Effector memory CD8-positive, alpha-beta T cell (primary cell): Measurements from ENCODE around the gene ATG16L2.
A peak's percentile ranks its signal among the peaks of the same experiment; 100 is the strongest.
"Not testable (repeated sequence)": the region's sequence is repeated elsewhere in the genome, so short reads cannot be mapped to it uniquely, and the experiment has no call there.

Source experiments
- ATAC-seq: fragments of 150-1000 bp; cut with Tn5 transposase; replicated peaks from 2 replicates; pipeline ENCODE4 v1.10.0; 2021; ENCODE audit warnings: mild to moderate bottlenecking, moderate library complexity
- DNase-seq, 3 experiments: peaks; one replicate each; pipeline ENCODE4 v3.0.0; 2021
- H3K27ac Mint-ChIP-seq, 2 donors: one replicate each; pipeline ENCODE4 v1.8.0; 2022; ENCODE audit warnings: mild to moderate bottlenecking in 2 of 2, mixed read lengths in 2 of 2, moderate library complexity in 2 of 2
- H3K27me3 Mint-ChIP-seq, 2 donors: one replicate each; pipeline ENCODE4 v1.8.0; 2022; ENCODE audit warnings: mixed read lengths in 2 of 2
- H3K36me3 Mint-ChIP-seq: one replicate; pipeline ENCODE4 v1.8.0; 2022; ENCODE audit warnings: mild to moderate bottlenecking, moderate library complexity, mixed read lengths; ENCODE audit not compliant: insufficient read depth
- H3K4me1 Mint-ChIP-seq, 2 donors: one replicate each; pipeline ENCODE4 v1.8.0; 2022; ENCODE audit warnings: low read depth in 2 of 2, mixed read lengths in 2 of 2
- H3K4me3 Mint-ChIP-seq, 2 donors: one replicate each; pipeline ENCODE4 v1.8.0; 2022; ENCODE audit warnings: mild to moderate bottlenecking in 2 of 2, mixed read lengths in 2 of 2, moderate library complexity in 2 of 2
- H3K9me3 Mint-ChIP-seq, 2 donors: one replicate each; pipeline ENCODE4 v1.8.0; 2022; ENCODE audit warnings: mixed read lengths in 2 of 2

The ATG16L2 gene

GRCh38 chr11:72841397-72841796 is 27.2 kb downstream of the ATG16L2 start:
- H3K4me1 Mint-ChIP-seq: peaks cover 4 to 8% of the 10 kb centered on the region in 2 donors
- peaks cover 14% of the 10 kb centered on the region for H3K36me3 Mint-ChIP-seq
- H3K27ac Mint-ChIP-seq: peak overlapping the region in 1 of 2 donors; percentile 77
- DNase-seq (no peak), ATAC-seq (no peak)
- no peaks in the 10 kb centered on the region for H3K9me3 Mint-ChIP-seq
- H3K4me3 Mint-ChIP-seq: no peak overlapping the region
- H3K27me3 Mint-ChIP-seq: no peaks in the 10 kb centered on the region

DNA sequence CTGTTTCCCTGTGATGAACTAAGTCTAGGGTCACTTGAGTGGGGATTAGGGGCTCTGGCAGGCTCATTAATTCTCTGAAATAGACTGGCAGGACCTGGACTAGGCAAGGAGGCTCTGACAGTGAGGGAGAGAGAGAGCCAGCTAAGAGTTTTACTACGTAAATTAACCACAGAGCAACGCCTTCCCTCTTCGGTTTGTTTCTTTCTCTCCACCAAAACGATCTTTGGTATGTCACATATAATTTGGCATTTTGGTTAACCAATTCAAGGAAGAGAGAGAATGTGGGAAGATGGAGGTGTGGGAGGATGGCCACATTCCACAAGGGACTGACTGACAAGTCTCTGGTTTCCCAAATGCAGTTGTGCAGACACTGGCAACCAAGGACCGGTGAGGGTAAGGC is 27.9 kb downstream of the ATG16L2 start:
- Mint-ChIP-seq H3K4me1 (peaks cover 4 to 8% of the 10 kb centered on the region in 2 donors), H3K27me3 (no peaks in the 10 kb centered on the region), H3K36me3 (peaks cover 14% of the 10 kb centered on the region), H3K27ac (peak overlapping the region; percentile 38 to 77), H3K4me3 (no peak overlapping the region), H3K9me3 (no peaks in the 10 kb centered on the region)
- no peak for ATAC-seq
- DNase-seq: no peak

DNA sequence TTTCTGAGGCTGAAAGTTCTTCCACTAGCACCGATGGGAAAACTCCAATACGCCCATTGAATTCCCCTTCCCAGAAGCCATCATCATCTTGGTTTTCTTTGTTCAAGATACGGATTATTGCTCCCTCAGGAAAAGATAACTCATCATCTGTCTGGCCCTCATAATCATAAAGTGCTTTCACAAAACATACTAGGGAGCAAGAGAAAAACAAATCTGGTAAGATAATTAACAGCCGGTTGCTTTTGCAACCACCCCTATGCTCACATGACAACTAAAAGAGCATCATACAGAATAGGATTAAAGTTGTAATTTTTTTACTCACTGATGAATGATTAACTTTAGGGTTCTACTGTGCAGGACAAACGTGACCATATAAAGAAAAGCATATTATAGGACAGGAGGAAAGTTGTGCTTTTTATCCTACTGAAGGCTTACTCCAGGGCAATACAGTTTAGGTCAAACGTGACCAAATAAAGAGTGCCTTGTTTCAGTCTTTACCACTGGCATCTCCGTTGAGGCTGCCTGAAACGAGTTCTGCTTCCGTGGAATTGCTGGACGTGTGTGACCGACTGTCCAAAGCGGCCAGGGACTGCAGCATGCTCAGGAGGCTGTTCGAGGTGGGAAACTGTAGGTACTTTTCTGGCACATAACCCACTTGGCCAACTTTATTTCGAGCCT is 28.6 kb downstream of the ATG16L2 start:
- Mint-ChIP-seq H3K9me3 (no peaks in the 10 kb centered on the region), H3K4me3 (no peak overlapping the region), H3K36me3 (peaks cover 14% of the 10 kb centered on the region), H3K27ac (peak overlapping the region in 1 of 2 donors; percentile 77), H3K27me3 (no peaks in the 10 kb centered on the region), H3K4me1 (peaks cover 4 to 8% of the 10 kb centered on the region in 2 donors)
- ATAC-seq: no peak
- DNase-seq: no peak

DNA sequence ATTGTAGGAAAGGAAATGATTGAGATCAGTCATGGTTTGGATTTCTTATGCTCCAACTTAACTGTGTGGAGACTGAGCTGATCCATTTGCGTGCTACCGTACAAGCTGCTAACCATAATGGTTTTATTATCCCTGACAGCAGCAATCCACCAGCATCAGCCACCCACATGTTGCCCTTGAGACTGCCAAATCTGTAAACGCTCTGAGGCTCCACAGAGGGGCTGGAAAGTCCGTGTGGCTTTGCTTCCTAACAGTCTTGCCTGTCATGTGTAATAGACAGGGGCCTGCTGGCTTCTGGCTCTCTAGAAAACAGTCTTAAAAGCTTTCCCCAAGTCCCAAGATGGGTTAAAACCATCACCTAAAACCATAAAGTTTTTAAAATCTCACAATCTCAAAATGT is 30.1 kb downstream of the ATG16L2 start:
- Mint-ChIP-seq H3K27ac (peak overlapping the region; percentile 5 to 12), H3K9me3 (no peaks in the 10 kb centered on the region), H3K4me3 (no peak overlapping the region), H3K4me1 (peaks cover 6 to 7% of the 10 kb centered on the region in 2 donors), H3K36me3 (peaks cover 16% of the 10 kb centered on the region), H3K27me3 (no peaks in the 10 kb centered on the region)
- DNase-seq: no peak
- ATAC-seq: no peak

DNA sequence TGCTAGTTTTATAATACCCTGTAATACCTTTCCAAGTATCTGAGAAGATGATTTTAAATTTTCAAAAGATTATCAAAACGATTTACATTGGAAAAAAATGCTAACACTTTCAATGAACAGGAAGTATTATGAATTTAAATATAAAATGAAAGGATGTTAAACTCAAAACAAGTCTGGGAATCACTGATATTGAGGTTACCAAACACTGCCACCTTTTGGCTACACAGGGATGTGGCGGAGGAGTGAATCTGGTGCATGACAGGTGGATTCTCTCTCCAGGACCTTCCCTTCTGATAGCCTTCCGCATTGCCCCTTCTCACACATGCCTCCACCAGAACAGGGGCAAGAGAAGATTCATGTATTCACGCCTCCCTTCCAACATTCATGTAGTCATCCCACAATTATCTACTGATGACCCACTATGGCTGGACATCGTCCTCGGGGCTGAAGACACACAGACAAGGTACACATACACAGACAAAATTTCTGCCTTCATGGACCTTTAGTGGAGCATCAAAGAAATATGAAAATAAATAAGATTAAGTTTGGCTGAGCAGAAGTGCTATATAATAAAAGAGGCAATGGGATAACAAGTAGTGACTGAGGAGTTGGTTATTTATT is 34.7 kb downstream of the ATG16L2 start:
- H3K27me3 Mint-ChIP-seq: no peaks in the 10 kb centered on the region
- peaks cover 6% of the 10 kb centered on the region for H3K36me3 Mint-ChIP-seq
- H3K9me3 Mint-ChIP-seq: no peaks in the 10 kb centered on the region
- ATAC-seq: peak; percentile 46
- no peak overlapping the region for H3K4me3 Mint-ChIP-seq
- H3K4me1 Mint-ChIP-seq: peaks cover 5 to 6% of the 10 kb centered on the region in 2 donors
- H3K27ac Mint-ChIP-seq: peak overlapping the region in 1 of 2 donors; percentile 29
- peak; percentile 24 to 38 (median 35) for DNase-seq

DNA sequence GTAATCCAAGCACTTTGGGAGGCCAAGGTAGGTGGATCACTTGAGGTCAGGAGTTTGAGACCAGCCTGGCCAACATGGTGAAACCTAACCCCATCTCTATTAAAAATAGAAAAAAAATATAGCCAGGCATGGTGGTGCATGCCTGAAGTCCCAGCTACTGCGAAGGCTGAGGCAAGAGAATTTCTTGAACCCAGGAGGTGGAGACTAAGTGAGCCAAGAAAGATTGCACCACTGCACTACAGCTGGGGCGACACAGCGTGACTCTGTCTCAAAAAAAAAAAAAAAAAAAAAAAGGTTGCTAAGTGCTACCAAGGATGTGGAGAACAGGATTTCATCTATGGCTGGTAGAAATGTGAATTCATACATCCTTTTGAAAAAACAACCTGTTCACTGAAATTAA is 36.6 kb downstream of the ATG16L2 start:
- Mint-ChIP-seq H3K36me3 (peaks cover 11% of the 10 kb centered on the region), H3K4me1 (peaks cover 5 to 6% of the 10 kb centered on the region in 2 donors), H3K27ac (peak overlapping the region in 1 of 2 donors; percentile 46), H3K9me3 (no peaks in the 10 kb centered on the region), H3K4me3 (no peak overlapping the region), H3K27me3 (no peaks in the 10 kb centered on the region)
- ATAC-seq (no peak), DNase-seq (no peak)

- H3K4me1 Mint-ChIP-seq: peaks cover 6% of the 10 kb centered on the region in 2 donors
- peaks cover 11% of the 10 kb centered on the region for H3K36me3 Mint-ChIP-seq
- ATAC-seq (no peak), DNase-seq (no peak)
- no peaks in the 10 kb centered on the region for H3K9me3 Mint-ChIP-seq
- no peak overlapping the region for H3K4me3 Mint-ChIP-seq
- H3K27me3 Mint-ChIP-seq: no peaks in the 10 kb centered on the region
- H3K27ac Mint-ChIP-seq: peak overlapping the region in 1 of 2 donors; percentile 46
These were observed 37.5 kb downstream of the ATG16L2 start for GRCh38 chr11:72851726-72852125.

DNA sequence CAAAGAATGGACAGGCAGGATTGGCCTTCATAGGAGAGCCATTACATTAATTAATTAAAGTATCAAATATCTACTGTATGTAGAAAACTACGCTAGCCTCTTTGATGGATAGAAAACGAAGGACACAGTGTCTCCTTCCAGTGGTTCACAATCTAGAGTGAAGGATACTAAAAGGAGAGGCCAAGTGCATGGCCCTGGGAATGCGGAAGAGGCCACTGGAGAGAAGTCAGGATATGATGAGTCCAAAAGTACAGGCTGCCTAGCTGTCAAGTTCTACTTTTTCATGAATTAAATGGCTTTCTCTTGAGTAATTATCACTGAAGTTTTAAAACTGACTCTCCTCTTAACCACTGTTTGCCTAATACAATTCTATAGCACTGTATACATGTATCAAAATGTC is 41.9 kb downstream of the ATG16L2 start:
- Mint-ChIP-seq H3K4me1 (peaks cover 0 to 1% of the 10 kb centered on the region in 2 donors), H3K27ac (peak overlapping the region in 1 of 2 donors; percentile 55), H3K4me3 (no peak overlapping the region), H3K27me3 (no peaks in the 10 kb centered on the region), H3K36me3 (peaks cover 13% of the 10 kb centered on the region), H3K9me3 (no peaks in the 10 kb centered on the region)
- no peak for DNase-seq
- no peak for ATAC-seq

DNA sequence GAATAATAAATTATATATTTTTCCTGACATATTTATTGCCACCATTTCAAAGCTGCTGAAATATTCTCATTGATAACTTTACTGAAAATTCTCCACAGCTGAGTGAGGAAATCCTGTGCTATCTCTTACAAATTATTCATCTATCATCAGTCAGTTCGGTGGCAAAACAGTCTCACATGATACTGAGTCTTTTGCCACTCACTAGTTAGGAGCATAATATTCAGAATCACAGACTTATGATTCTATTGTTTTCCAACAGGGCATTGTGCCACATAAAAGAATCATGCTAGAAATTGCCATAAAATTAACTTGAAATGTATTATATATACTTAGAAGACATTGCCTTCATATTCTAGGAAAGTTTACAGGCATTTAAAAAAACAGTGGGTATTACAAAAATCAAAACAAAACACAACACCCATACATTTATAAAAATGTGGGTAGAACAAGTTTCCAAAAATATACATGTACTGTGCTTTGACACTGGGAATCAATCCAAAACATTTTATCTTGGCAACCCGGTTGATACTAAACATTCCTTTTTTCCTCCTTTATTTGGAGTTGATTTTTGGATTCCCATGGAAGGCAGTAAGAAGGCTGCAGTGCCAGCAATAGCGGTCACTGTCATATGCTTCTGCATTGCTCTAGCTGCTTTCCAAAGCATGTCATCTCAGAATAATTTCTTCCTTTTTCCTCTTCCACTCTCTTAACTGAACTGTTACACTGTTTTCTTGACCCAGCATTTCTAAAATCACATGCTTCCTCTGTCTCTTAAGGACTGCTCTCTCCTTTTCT is 42.5 kb downstream of the ATG16L2 start:
- peaks cover 13% of the 10 kb centered on the region for H3K36me3 Mint-ChIP-seq
- H3K4me3 Mint-ChIP-seq: no peak overlapping the region
- peaks cover 0 to 1% of the 10 kb centered on the region in 2 donors for H3K4me1 Mint-ChIP-seq
- H3K27me3 Mint-ChIP-seq: no peaks in the 10 kb centered on the region
- ATAC-seq (no peak), DNase-seq (no peak)
- no peaks in the 10 kb centered on the region for H3K9me3 Mint-ChIP-seq
- H3K27ac Mint-ChIP-seq: no peak overlapping the region

DNA sequence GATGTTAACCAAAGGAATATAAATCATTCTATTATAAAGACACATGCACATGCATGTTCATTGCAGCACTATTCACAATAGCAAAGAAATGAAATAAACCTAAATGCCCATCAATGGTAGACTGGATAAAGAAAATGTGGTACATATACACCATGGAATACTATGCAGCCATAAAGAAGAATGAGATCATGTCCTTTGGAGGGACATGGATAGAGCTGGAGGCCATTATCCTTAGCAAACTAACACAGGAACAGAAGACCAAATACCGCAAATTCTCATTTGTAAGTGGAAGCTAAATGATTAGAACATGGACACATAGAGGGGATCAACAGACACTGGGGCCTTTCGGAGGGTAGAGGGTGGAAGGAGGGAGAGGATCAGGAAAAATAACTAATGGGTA is 44.1 kb downstream of the ATG16L2 start:
- not testable (repeated sequence) for H3K9me3 Mint-ChIP-seq, ATAC-seq

DNA sequence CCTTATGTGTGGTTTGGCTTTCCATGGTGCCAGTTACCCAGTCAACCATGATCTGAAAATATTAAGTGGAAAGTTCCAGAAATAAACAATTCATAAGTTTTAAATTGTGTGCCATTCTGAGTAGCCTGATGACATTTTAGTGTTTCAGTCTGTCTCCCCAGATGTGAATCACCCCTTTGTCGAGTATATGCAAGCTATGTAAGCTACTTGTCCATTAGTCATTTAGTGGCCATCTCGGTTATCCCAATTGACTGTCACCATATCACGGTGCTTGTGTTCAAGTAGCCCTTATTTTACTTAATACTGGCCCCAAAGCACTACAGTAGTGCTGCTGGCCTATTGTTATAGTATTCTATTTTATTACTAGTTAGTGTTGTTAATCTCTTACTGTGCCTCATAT is 44.9 kb downstream of the ATG16L2 start:
- no peaks in the 10 kb centered on the region for H3K27me3 Mint-ChIP-seq
- DNase-seq: no peak
- H3K9me3 Mint-ChIP-seq: no peaks in the 10 kb centered on the region
- H3K27ac Mint-ChIP-seq: no peak overlapping the region
- no peak for ATAC-seq
- no peak overlapping the region for H3K4me3 Mint-ChIP-seq
- peaks cover 0 to 1% of the 10 kb centered on the region in 2 donors for H3K4me1 Mint-ChIP-seq
- H3K36me3 Mint-ChIP-seq: peaks cover 15% of the 10 kb centered on the region

More for the DNA sequence above, 44.1 kb downstream of the ATG16L2 start:
- DNase-seq, H3K4me1 Mint-ChIP-seq, H3K27ac Mint-ChIP-seq, H3K27me3 Mint-ChIP-seq, H3K4me3 Mint-ChIP-seq: not testable (repeated sequence)
- H3K36me3 Mint-ChIP-seq: peaks cover 13% of the 10 kb centered on the region

DNA sequence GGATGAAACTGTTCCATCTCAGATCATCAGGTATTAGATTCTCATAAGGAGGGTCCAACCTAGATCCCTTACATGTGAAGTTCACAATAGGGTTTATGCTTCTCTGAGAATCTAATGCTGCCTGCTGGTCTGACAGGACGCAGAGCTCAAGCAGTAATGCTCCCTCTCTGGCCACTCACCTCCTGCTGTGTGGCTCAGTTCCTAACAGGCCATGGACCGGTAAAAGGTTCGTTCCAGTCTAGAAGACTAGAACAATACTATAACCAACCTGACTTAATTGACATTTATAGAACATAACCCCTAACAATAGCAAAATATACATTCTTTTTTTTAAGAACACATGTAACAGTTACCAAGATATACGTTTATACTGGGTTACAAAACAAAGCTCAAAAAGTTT is 45.8 kb downstream of the ATG16L2 start:
- ATAC-seq: no peak
- Mint-ChIP-seq H3K9me3 (no peaks in the 10 kb centered on the region), H3K27me3 (no peaks in the 10 kb centered on the region), H3K4me3 (no peak overlapping the region), H3K4me1 (peaks cover 0 to 1% of the 10 kb centered on the region in 2 donors), H3K36me3 (peaks cover 16% of the 10 kb centered on the region), H3K27ac (no peak overlapping the region)
- DNase-seq: no peak

DNA sequence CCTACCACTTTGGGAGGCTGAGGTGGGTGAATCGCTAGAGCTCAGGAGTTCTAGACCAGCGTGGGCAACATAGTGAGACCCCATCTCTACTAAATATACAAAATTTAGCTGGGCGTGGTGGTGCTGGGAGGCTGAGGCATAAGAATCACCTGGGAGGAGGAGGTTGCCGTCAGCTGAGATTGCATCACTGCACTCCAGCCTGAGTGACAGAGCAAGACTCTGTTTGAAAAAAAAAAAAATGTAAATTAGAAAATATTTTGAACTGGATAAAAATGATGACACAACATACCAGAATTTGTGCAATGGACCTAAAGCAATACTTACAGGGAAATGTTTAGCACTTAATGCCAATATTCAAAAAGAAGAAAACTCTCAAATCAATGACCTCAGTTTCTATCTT is 46.4 kb downstream of the ATG16L2 start:
- ATAC-seq (no peak), DNase-seq (no peak)
- Mint-ChIP-seq H3K9me3 (no peaks in the 10 kb centered on the region), H3K27ac (no peak overlapping the region), H3K36me3 (peaks cover 12% of the 10 kb centered on the region), H3K4me3 (no peak overlapping the region), H3K4me1 (peaks cover 0 to 1% of the 10 kb centered on the region in 2 donors), H3K27me3 (no peaks in the 10 kb centered on the region)
